GM19395 (cell line): ENCODE data around the gene MDM2.

ENCODE experiments used
- ATAC-seq: cut with Tn5 transposase; IDR thresholded peaks from one replicate; pipeline ENCODE4 v1.9.1; 2021; ENCODE audit warnings: mild to moderate bottlenecking, moderate library complexity; ENCODE audit not compliant: unreplicated experiment

Gene MDM2

GRCh38 chr12:68896881-68897540 is 89.0 kb downstream of the MDM2 start:
- ATAC-seq = no peak

GRCh38 chr12:68899251-68899771 is 91.3 kb downstream of the MDM2 start:
- ATAC-seq = no peak

- ATAC-seq = no peak
Observed at GRCh38 chr12:68900241-68900640, 92.3 kb downstream of the MDM2 start.
